GM21619 (cell line): Measurements from ENCODE around the gene LRP2.

ENCODE experiments used
- ATAC-seq: cut with Tn5 transposase; IDR thresholded peaks from one replicate; pipeline ENCODE4 v1.9.1; 2021; ENCODE audit not compliant: unreplicated experiment

LRP2 gene

GRCh38 chr2:169131587-169132512 is 230.5 kb downstream of the LRP2 start:
- ATAC-seq, result peak; percentile 85

DNA sequence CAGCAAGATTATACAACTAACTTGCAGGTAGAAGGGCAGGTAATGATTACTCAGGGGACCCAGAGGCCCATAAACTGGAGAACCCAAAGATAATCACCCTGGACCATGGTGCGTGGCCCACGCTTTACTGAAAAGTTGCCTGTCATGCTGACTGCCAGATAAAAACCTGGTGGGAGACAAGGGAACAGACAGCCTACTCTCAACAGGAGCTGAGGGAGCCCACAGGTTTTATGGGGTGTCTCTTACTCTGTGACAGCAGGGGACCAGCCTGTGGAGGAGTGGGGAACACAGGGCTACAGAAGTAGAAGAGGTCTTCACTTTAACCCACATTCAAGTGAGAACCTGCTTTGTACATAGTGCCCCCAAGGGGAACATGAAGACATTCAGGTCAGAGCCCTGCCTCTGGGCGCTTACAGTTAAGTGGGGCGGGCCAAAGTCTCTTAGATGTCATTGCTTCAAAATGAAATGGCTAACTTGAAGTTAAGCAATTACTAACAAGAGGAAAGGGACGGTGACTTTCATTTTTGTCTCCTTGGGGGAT is 232.6 kb downstream of the LRP2 start:
- ATAC-seq, result no peak

DNA sequence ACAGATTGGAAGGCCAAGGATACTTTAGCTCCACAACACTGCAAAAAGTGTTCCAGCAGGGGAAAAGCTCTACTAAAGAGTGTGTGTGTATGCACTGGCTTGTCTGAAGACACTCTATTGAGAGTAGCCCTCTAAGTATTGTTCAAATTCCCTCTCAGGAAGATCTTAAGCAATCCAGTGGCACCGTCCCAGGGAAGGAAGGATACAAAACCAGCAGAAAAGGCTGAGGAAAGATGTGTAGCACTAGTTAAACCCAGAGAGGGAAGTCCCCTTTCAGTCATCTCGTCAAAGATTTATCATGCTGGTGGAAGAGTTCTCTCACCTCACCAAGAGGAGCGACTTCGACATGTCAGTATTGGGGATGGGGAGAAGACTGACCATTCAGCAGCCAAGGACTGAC is 242.5 kb downstream of the LRP2 start:
- no peak for ATAC-seq

GRCh38 chr2:169119123-169119760 is 243.1 kb downstream of the LRP2 start:
- ATAC-seq, result no peak

DNA sequence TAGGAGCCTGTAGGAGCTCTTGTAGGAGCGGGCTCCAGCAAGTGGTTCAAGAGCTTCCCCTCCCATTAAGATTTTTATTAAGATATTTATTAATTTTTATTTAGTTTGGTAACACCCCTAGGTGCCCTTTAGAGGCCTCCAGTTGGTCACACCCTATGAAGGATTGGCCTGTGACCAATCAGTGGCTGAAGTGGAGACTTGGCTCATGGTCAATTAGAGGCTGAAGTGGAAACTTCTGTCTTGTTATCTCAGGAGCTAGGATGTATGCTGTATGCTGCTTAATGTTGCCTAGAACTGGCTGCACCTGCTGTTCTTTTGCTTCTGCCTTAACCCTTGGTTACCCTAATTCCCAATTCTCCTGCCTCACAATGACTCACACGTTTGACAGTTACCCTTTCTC is 244.3 kb downstream of the LRP2 start:
- no peak for ATAC-seq

- no peak for ATAC-seq
Measured at GRCh38 chr2:169116993-169117392, 245.3 kb downstream of the LRP2 start.

DNA sequence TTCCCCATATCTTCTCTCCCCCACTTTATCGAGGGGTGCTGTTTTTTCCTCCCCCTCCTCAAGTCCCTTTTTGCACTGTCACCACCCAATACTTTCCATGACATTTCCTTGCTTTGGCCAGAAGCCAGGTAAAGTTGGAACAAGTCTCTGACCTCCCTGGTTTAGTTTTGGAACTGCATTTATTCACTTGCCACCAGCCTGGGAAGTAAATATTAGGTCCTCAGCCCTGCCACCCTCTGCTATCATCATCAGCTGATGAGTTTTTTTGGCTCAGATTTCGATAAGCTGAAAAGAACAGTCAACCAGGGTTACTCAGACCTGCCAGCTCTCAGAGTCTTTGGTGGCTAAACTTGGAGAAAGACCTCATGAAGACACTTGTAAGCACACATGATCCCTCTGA is 246.0 kb downstream of the LRP2 start:
- ATAC-seq, result no peak

DNA sequence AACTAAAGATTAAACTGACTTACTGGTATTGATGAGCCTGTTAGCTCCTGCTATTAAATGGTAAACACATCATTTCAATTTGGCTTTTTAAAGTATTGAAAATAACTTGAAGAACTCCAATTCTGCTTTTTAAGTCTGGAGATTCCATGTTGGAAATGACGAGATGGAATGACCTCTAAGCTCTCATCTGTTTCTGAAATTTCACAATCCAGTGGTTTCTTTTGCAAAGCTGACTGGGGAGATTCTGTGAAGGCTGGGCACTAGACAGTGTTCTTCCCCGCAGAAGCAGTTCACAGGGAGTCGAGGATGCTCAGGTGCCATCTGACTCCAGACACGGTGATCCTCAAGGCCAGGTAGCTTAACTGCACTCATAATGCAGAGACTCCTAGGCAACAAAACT is 248.3 kb downstream of the LRP2 start:
- ATAC-seq, result no peak

DNA sequence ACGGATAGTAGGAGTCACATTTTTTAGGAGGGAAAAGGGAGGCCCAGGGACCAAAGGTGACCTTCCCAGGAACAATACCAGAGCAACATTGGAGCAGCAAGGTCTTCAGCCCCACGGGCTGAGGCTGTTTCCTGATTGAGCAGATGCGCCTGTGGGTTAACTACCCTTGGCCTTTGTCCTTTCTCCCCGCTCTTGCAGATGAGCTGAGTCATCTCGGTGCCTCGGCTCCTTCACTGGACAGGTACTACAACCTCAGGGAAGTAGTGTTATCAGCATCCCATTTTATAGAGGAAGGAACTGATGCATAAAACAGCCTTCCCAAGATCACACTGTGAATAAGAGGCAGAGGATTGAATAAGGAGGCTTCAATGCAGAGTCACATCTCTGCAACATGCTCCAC is 249.5 kb downstream of the LRP2 start:
- no peak for ATAC-seq

GRCh38 chr2:169110916-169111315 is 251.4 kb downstream of the LRP2 start:
- no peak for ATAC-seq

DNA sequence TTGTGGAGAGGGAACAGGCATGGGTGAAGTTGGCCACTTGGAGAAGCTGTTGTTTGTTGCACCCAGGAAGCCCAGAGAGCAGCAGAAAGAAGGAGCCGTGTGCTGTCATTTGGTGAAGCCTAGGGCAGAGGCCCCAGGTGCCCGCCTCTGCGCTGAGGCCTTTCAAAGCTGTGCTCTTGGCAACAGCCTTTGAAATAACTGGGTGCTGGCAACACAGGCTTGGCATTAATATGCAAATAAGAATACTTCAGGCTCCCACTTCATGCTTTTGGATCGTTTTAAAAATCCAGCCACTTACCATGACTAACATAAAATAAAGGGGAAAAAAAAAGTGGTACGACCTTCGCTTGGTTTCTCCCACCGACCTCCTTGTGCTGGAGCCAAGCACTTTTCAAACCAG is 251.9 kb downstream of the LRP2 start:
- ATAC-seq, result no peak

GRCh38 chr2:169109502-169110409 is 252.6 kb downstream of the LRP2 start:
- ATAC-seq, result no peak

DNA sequence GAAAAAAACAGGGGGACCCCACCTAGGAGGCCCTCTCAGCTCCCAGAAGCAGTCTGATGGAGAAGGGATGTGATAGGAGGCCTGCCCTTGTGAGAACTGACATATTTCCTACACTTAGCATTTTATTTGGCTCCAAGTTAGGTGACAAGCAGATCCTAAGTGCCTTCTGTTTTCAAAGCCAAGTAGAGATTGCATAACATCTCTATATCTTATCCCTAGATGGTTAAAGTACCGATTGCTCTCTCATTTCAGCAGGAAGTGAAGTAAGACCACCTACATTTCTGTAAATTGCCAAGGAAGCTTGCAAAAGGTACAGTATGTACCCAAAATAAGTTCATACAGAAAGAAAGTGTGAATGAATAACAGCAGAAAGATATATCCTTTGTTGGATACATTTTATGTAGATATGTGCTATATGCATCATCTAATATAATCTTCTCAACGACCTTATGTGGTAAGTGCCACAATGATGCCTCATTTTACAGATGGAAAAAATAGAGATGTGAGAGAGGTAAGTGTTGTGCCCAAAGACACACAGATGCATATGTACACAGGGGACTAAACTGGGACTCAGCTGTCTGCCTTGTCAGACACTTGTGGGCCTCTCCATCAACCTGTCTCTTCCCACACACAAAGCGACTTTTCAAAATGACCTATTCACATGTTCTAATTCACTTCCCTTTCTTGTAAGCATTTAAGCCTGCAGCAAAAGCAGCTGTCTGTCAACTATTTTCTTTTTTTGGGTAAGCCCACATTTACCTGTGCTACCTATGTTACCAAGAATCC is 254.0 kb downstream of the LRP2 start:
- ATAC-seq, result no peak

DNA sequence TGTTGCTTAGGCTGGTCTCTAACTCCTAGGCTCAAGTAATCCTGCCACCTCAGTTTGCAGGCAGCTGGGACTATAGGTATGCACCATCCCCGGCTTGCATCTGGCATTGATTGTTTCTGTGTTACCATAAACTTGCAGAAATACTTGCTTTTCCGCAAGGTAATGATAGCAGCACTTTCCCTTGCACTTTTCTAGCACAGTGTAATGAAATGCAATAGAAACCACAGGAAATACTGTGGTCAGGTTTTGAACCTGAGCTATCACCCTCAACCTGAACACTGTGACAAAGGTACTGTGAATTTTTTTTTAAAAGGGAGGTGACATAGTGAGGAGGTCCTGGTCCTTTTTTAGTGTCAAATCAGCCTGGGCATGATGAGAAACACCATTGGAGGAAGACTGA is 254.7 kb downstream of the LRP2 start:
- ATAC-seq, result peak; percentile 85

DNA sequence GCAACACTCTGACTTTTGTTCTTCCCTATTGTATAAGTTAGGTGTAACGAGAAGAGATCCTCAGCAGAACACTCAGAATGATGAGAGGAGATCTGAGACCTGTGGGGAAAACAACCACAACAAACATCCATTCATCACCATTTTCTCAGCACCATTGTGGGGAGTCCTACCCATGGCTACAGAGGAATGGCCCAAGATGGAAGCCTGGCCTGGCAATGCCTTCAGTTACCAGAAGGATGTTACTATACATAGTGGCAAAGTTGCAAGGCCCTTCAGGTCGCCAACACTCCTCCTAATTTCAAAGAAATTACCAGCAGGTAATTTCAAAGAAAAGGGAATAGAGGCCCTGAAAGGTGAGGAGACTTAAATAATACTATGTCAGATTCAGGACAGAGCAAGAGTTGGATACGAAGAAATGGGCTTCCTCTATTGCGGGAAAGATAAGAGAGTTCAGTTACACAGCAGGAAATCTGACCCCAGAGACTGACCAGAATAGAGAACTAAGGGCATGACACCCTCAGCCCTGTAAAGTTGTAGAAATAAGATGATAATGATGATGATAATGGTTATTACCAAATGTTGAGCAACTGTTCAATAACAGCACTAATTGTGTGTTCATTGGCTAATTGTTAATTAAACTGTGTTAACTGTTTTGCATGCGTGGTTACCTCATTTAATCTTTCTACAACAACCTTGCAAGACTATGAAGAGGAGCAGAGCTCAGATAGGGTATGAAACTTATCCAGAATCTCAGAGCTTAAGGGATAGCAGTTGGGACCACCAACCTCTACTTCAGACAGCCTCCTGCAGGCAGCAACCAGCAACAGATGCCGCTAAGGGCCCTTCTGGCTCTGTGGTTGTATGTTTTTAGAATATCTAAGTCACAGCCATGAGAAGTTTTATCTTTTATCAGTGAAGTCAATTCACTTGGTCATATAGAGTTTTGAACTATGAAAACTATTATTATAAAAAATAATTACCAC is 255.5 kb downstream of the LRP2 start:
- ATAC-seq, result no peak

- no peak for ATAC-seq
Measured at GRCh38 chr2:169106134-169106533, 256.2 kb downstream of the LRP2 start.

GRCh38 chr2:169105476-169105875 is 256.9 kb downstream of the LRP2 start:
- ATAC-seq, result no peak

GRCh38 chr2:169104848-169105247 is 257.5 kb downstream of the LRP2 start:
- ATAC-seq, result no peak

- ATAC-seq, result no peak
Measured at GRCh38 chr2:169095621-169096105, 266.7 kb downstream of the LRP2 start.
